ENCODE results near the gene ARHGEF28.

GRCh38 chr5:73607228-73607627 lies 18.8 kb upstream of the ARHGEF28 start:
- TF ChIP-seq CTCF (IDR thresholded peaks at IDR 0.05; ENCODE audit: insufficient read depth, low read depth, low read length) (no peak), EZH2 (IDR thresholded peaks at IDR 0.05; ENCODE audit: insufficient read depth, low read length) (no peak)
